HG03175 (cell line): ENCODE data around the gene LUM.

ENCODE experiments used
- ATAC-seq: cut with Tn5 transposase; IDR thresholded peaks from one replicate; pipeline ENCODE4 v1.9.1; 2021; ENCODE audit warnings: mild to moderate bottlenecking, moderate library complexity; ENCODE audit not compliant: unreplicated experiment

The LUM gene, protein sequence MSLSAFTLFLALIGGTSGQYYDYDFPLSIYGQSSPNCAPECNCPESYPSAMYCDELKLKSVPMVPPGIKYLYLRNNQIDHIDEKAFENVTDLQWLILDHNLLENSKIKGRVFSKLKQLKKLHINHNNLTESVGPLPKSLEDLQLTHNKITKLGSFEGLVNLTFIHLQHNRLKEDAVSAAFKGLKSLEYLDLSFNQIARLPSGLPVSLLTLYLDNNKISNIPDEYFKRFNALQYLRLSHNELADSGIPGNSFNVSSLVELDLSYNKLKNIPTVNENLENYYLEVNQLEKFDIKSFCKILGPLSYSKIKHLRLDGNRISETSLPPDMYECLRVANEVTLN

DNA sequence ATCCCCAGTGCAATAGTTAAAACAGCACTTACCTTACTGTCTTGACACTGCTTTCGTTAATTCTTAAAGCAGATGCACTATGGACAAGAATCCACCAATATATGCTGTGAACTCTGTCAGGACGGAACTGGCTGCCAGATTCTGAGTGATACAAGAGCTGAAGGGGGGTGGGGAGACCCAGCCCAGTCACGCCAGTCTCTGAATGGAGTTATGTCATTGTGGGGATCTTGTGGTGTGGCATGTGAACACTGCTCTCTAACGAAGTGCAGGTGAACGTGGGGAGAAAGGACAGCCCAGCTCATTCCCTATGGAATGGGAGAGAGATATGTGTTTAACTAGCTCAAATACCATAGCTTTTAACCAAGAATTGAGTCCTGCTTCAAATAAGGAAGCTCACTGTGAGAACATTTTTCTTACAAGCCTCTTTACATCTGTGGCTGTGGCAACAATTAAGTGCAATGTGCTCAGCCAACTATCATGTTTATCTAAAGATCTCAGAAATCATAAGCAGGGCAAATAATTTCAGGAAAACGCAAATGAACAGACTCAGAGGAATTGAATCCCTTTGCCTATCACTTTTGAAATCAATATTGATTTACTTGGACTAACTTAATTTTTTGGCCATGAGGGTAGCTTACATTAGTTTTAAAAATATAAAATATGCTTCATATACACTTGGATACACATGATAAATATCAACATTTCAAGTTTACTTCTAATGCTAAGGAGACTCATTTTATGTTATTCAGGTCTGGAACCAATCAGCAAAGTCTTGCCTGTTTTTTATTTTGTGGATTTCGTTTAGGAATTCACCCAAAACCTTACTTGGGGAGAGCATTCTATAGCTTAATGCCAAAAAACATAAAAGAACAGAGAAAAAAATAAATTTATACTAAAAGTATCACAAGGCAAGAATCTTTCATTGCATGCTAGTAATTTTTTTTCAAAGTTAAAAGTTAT, at the start of gene LUM:
Gene LUM (minus strand): TSS at position 129 of the 960 bp plus-strand sequence. CDS start 2,515 bp downstream, outside the sequence.
- ATAC-seq: no peak

DNA sequence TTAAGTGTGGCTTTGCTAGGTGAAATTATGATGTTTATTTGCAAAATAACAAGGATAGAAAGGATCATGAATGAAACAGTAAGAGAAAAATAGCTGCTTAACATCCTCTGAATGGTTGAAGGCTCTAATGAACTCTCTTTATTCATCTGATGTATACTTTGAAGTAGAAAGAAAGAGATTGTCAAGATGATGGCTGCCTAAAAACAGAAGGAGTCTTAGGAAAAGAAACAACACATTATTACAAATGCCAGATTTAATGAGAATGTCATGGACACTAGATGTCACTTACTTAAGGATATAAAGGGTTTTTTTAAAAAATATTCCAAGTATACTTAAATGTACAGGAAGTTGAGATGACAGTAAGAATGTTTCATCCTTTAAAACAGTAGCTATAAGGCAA, 49.7 kb upstream of the LUM start:
- no peak for ATAC-seq

- ATAC-seq: no peak
Measured at GRCh38 chr12:91155990-91156389, 44.7 kb upstream of the LUM start.

GRCh38 chr12:91154131-91154530, 42.8 kb upstream of the LUM start:
- ATAC-seq: no peak

DNA sequence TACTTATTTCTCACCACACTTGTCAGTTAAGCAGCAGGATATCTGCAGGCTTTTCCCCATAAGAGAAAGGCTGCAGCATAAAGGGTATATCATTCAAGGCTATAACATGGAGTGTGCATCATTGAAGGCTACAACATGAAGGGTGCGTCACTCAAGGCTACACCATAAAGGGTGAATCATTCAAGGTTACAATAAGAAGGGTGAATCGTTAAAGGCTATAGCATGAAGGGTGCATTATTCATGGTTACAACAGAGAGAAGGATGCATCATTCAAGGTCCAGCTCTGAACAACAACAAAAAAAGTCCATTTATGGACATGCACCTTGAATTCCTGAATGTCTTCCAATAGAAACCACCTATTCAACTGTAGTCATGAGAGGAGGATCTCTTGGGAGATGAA, 32.8 kb upstream of the LUM start:
- no peak for ATAC-seq

GRCh38 chr12:91143206-91143605, 31.9 kb upstream of the LUM start:
- ATAC-seq: no peak

- ATAC-seq: no peak
Measured at GRCh38 chr12:91142221-91142631, 30.9 kb upstream of the LUM start.

- ATAC-seq: no peak
Measured at GRCh38 chr12:91140026-91140931, 29.0 kb upstream of the LUM start.

DNA sequence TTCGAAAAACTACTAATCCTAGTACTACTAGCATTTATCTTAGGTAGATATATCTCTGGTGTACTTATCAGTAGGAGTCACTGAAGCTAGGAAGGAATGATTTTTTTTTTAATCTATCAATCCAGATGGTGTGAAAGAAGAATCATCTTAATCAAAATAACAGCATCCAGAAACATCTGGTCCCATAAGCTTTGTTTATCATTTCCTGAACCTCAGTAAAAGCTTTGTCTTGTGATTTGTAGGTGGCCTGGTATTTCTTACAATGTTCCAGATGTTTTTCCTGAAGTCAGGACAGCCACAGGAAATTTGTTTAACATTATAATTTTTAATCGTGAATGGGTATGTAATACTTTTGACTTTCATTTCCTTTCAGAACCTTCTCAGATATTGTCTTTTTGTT, 28.0 kb upstream of the LUM start:
- ATAC-seq: no peak

- no peak for ATAC-seq
Measured at GRCh38 chr12:91138337-91138920, 27.1 kb upstream of the LUM start.

DNA sequence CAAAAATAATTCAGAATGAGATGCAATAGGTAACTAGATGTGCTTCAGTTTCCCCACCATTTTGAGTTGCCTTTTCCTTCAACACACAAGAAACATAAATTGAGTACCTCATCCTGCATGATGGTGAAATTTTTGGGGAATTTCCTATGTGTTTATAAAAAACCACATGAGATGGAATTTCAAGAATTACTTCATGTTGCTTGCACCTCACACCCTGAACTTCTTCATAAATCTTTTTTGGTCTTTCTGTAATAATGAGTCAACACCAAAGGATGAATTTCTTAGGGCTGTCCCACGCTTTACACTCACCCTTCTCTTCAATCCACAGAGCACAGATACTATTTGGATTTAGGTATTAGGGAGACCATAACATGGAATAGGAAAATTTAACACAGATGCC, 22.6 kb upstream of the LUM start:
- ATAC-seq: no peak

- ATAC-seq: no peak
Measured at GRCh38 chr12:91129662-91130362, 18.5 kb upstream of the LUM start.

DNA sequence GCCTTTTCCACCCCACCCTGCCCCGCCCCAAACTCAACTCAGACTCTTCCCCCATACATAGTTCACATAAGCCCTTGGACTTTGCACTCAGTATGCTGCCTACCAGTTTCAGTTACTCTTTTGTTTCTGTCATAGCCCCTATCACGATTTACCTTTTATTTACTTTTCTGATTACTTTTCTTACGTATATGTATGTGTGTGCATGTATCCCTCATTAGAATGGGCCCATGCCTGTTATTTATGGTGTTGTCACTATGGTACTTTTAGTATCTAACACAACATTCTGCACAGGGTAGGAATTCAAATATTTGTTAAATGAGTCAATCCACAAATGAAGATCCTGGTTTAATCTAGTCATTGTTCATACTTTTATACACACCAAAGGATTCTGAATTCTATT, 16.5 kb upstream of the LUM start:
- ATAC-seq: no peak

DNA sequence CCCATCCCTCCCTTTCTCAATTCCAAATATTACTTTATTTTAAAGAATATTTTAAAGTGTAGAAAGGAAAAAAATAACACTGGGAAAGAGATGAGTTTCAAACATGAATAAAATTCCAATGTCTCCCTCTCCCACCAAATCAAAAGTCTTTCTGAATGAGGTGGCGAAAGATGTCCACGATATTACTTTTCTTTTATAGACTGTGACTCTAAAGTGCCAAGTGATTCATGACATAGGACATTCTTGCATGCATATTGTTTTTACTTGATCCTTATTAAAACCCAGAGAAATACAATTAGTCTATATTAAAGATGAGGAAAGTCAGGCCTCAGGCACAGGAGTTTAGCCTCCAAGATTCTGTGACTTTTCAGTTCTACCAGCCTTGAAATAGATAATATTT, 16.0 kb upstream of the LUM start:
- ATAC-seq: no peak

- no peak for ATAC-seq
Measured at GRCh38 chr12:91126516-91126915, 15.2 kb upstream of the LUM start.

- no peak for ATAC-seq
Measured at GRCh38 chr12:91123236-91123916, 12.1 kb upstream of the LUM start.

DNA sequence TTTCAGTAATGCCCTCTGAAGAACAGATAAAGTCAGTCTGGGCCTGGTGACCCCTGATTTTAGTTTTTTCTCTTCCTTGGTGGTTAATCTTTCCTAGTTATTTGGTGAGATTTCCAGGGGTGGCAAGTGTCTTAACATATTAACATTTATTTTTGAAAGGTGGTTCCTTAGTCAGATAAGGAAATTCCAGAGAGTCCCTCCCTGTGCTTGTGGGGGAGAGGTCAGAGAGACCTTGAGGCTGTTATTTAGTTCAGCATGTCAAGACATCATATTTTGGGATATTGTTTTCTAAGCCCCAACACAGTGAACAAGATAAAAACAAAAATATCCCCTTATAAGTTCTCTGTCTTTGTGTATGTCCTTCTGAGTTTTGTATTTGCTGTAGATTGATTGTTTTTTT, 9.5 kb upstream of the LUM start:
- ATAC-seq: no peak

DNA sequence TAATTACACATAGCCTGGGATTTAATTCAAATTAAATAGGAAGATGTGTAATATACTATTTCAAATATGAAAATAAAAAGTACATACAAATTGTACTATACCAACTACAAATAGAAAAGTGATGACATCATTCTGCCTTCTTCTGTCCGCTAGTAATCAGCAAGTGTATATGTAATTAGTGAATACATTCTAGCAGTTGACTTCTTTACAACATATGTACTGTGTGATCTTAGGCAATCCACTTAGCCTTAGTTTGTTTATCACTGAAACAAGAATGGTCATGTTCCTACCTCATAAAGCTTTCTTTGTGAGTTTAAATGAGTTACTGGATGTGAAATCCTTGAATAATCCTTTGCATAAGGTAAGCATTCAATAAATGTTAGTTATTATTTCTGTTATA, 7.8 kb upstream of the LUM start:
- no peak for ATAC-seq

GRCh38 chr12:91113621-91114020, 2.3 kb upstream of the LUM start:
- no peak for ATAC-seq
